BJ (cell line): ENCODE data around the gene FSTL4. TPM values are rescaled to one million over a fixed set of nuclear protein-coding genes. Genes with fewer than 3 reads are reported as not detected.

ENCODE experiments used
- CTCF ChIA-PET: fragments of 350-600 bp; formaldehyde crosslinking; extraction: SDS; loops from one replicate; lab custom pipeline; 2021; ENCODE audit warnings: antibody characterized with exemption, inconsistent platforms; lab: Yijun Ruan, JAX
- POLR2A ChIA-PET: fragments of 300-600 bp; sonication (Branson Sonifier 250); formaldehyde crosslinking; extraction: SDS; loops from one replicate; lab custom pipeline; 2021; ENCODE audit warnings: antibody characterized with exemption; lab: Charles Lee
- DNase-seq: peaks from one replicate; pipeline ENCODE4 v3.0.0-alpha.2; 2011; ENCODE audit warnings: low read depth
- H3K27me3 ChIP-seq: 2 replicates; pipeline ENCODE4 v1.6.0; 2011; ENCODE audit warnings: low read length; ENCODE audit not compliant: control insufficient read depth, insufficient read depth
- H3K36me3 ChIP-seq: 2 replicates; pipeline ENCODE4 v1.5.1; 2011; ENCODE audit warnings: low read length; ENCODE audit not compliant: control insufficient read depth, insufficient read depth
- H3K4me3 ChIP-seq: 2 replicates; pipeline ENCODE4 v1.5.1; 2011; ENCODE audit warnings: low read depth, mild to moderate bottlenecking, control low read depth, low read length
- CTCF ChIP-seq: IDR thresholded peaks from 2 replicates; pipeline ENCODE4 v1.5.1; 2011; ENCODE audit warnings: low read depth, mild to moderate bottlenecking, control low read depth, inconsistent platforms, low read length, moderate library complexity; ENCODE audit not compliant: insufficient read depth
- polyA plus RNA-seq: library from polyadenylated mRNA; depleted of rRNA; stranded (reverse); fragments of >200 nt; gene quantifications from 2 replicates; pipeline ENCODE4 v1.2.3, GENCODE V29; 2011

FSTL4 gene
- polyA plus RNA-seq, 1 experiment = not detected

- ChIA-PET CTCF (no interaction called here), POLR2A (no interaction called here)
- no peaks in the 10 kb centered on the region for H3K36me3 ChIP-seq
- no peak for TF ChIP-seq CTCF
- H3K27me3 ChIP-seq = no peaks in the 10 kb centered on the region
- DNase-seq = no peak
- no peak overlapping the region for H3K4me3 ChIP-seq
These were observed 145.6 kb downstream of the FSTL4 start for GRCh38 chr5:133466556-133467334.

GRCh38 chr5:133464013-133464412 lies 148.3 kb downstream of the FSTL4 start:
- POLR2A ChIA-PET = no interaction called here
- Histone ChIP-seq H3K27me3 (no peaks in the 10 kb centered on the region), H3K36me3 (no peaks in the 10 kb centered on the region), H3K4me3 (no peak overlapping the region)
- no peak for TF ChIP-seq CTCF
- DNase-seq = no peak
- CTCF ChIA-PET = no interaction called here

GRCh38 chr5:133461796-133462516 lies 150.4 kb downstream of the FSTL4 start:
- Histone ChIP-seq H3K4me3 (no peak overlapping the region), H3K27me3 (no peaks in the 10 kb centered on the region), H3K36me3 (no peaks in the 10 kb centered on the region)
- ChIA-PET POLR2A (no interaction called here), CTCF (no interaction called here)
- no peak for DNase-seq
- TF ChIP-seq CTCF = no peak

- ChIA-PET POLR2A (no interaction called here), CTCF (interaction anchor here (0.8 to 1.5 kb wide), 5 partner anchors 9 to 350 kb away, joined by 3 to 6 read pairs (median 3); no protein-coding TSS in a partner anchor)
- DNase-seq = no peak
These were observed 152.1 kb downstream of the FSTL4 start for GRCh38 chr5:133460172-133460758.

More at GRCh38 chr5:133460172-133460758, 152.1 kb downstream of the FSTL4 start:
- Histone ChIP-seq H3K27me3 (no peaks in the 10 kb centered on the region), H3K4me3 (no peak overlapping the region), H3K36me3 (no peaks in the 10 kb centered on the region)
- peak; percentile 57 for TF ChIP-seq CTCF
